Smooth muscle cell (in vitro differentiated cells): Measurements from ENCODE around the gene MAP3K7. TPM values are rescaled to one million over a fixed set of nuclear protein-coding genes. Genes with fewer than 3 reads are reported as not detected.

Experiments used
- DNase-seq: peaks from one replicate; lab custom pipeline; 2025; ENCODE audit not compliant: unreplicated experiment; lab: John Stamatoyannopoulos, UW
- H2AFZ ChIP-seq: fragments of 200-600 bp; sonication (generic); 2 replicates; pipeline ENCODE4 v1.6.0; 2016; ENCODE audit warnings: antibody characterized with exemption, low read depth, mild to moderate bottlenecking
- H3F3A ChIP-seq: fragments of 200-600 bp; sonication (generic); 2 replicates; pipeline ENCODE4 v1.6.0; 2017; ENCODE audit warnings: antibody characterized with exemption, low read depth
- H3K27ac ChIP-seq: fragments of 200-600 bp; sonication (generic); 2 replicates; pipeline ENCODE4 v1.5.1; 2016; ENCODE audit warnings: low read depth, mild to moderate bottlenecking
- H3K27me3 ChIP-seq: fragments of 200-600 bp; sonication (generic); 2 replicates; pipeline ENCODE4 v1.6.1; 2016; ENCODE audit warnings: low read depth, mild to moderate bottlenecking
- H3K36me3 ChIP-seq: fragments of 200-600 bp; sonication (generic); 2 replicates; pipeline ENCODE4 v1.5.1; 2016; ENCODE audit warnings: low read depth
- H3K4me1 ChIP-seq: fragments of 200-600 bp; sonication (generic); 2 replicates; pipeline ENCODE4 v1.5.1; 2016; ENCODE audit warnings: low read depth
- H3K4me2 ChIP-seq: fragments of 200-600 bp; sonication (generic); 2 replicates; pipeline ENCODE4 v1.6.0; 2016; ENCODE audit warnings: mild to moderate bottlenecking
- H3K4me3 ChIP-seq: fragments of 200-600 bp; sonication (generic); 2 replicates; pipeline ENCODE4 v1.5.1; 2016; ENCODE audit warnings: mild to moderate bottlenecking
- H3K79me2 ChIP-seq: fragments of 200-600 bp; sonication (generic); 2 replicates; pipeline ENCODE4 v1.6.0; 2016; ENCODE audit warnings: low read depth, mild to moderate bottlenecking
- H3K9ac ChIP-seq: fragments of 200-600 bp; sonication (generic); 2 replicates; pipeline ENCODE4 v1.6.0; 2016; ENCODE audit warnings: low read depth
- H3K9me3 ChIP-seq: fragments of 200-600 bp; sonication (generic); replicated peaks from 2 replicates; pipeline ENCODE4 v1.5.1; 2016; ENCODE audit warnings: low read depth
- H4K20me1 ChIP-seq: fragments of 200-600 bp; sonication (generic); 2 replicates; pipeline ENCODE4 v1.6.0; 2016; ENCODE audit warnings: low read depth
- CTCF ChIP-seq: fragments of 200-600 bp; sonication (generic); IDR thresholded peaks from 2 replicates; pipeline ENCODE4 v1.5.1; 2017; ENCODE audit warnings: borderline replicate concordance, mild to moderate bottlenecking, antibody characterized with exemption; ENCODE audit not compliant: insufficient read depth, poor library complexity, severe bottlenecking
- WGBS: methylation state at CpG from one replicate; pipeline ENCODE4 v1.1.7; 2016; ENCODE audit warnings: low lambda C conversion rate; 5-methylcytosine and 5-hydroxymethylcytosine counted together
- polyA plus RNA-seq: library from polyadenylated mRNA; unstranded; fragments of >200 nt; fragmentation: Nextera tagmentation; extraction: Ambion mirVana; gene quantifications from 2 replicates; pipeline ENCODE4 v1.2.1, GENCODE V29; 2016
- total RNA-seq: library from RNA; depleted of rRNA; stranded (reverse); fragments of >200 nt; gene quantifications from 2 replicates; pipeline ENCODE4 v1.2.3, GENCODE V29; 2014

Gene MAP3K7
- total and polyA plus RNA-seq, 2 experiments from 2014 or later: 22.0 to 40.4 TPM

GRCh38 chr6:90604546-90604945 lies 17.7 kb upstream of the MAP3K7 start:
- TF ChIP-seq CTCF: no peak
- Histone ChIP-seq H3K4me3 (no peak overlapping the region), H3K9me3 (no peaks in the 10 kb centered on the region), H3K9ac (no peak overlapping the region), H3K4me2 (no peak overlapping the region), H3K36me3 (no peaks in the 10 kb centered on the region), H4K20me1 (no peaks in the 10 kb centered on the region), H3K27me3 (no peaks in the 10 kb centered on the region), H3K27ac (no peak overlapping the region), H2AFZ (no peak overlapping the region), H3F3A (no peaks in the 10 kb centered on the region), H3K4me1 (no peaks in the 10 kb centered on the region), H3K79me2 (no peaks in the 10 kb centered on the region)
- WGBS: 96% methylated on average over 1 of the region's 1 CpG
- DNase-seq: no peak

GRCh38 chr6:90599151-90599550 lies 12.3 kb upstream of the MAP3K7 start:
- Histone ChIP-seq H3K4me2 (no peak overlapping the region), H3K4me1 (peaks cover 6% of the 10 kb centered on the region), H4K20me1 (no peaks in the 10 kb centered on the region), H2AFZ (no peak overlapping the region), H3K9ac (no peak overlapping the region), H3K27me3 (peaks cover 8% of the 10 kb centered on the region), H3K79me2 (no peaks in the 10 kb centered on the region), H3K4me3 (no peak overlapping the region), H3K27ac (no peak overlapping the region), H3F3A (no peaks in the 10 kb centered on the region), H3K9me3 (no peaks in the 10 kb centered on the region), H3K36me3 (no peaks in the 10 kb centered on the region)
- TF ChIP-seq CTCF: no peak
- DNase-seq: no peak
- 85% methylated on average over 4 of the region's 4 CpGs for WGBS

- Histone ChIP-seq H3K36me3 (no peaks in the 10 kb centered on the region), H3F3A (no peaks in the 10 kb centered on the region), H3K4me3 (no peak overlapping the region), H3K9ac (no peak overlapping the region), H3K79me2 (no peaks in the 10 kb centered on the region), H4K20me1 (no peaks in the 10 kb centered on the region), H2AFZ (no peak overlapping the region), H3K4me1 (peaks cover 6% of the 10 kb centered on the region), H3K27me3 (peaks cover 8% of the 10 kb centered on the region), H3K4me2 (no peak overlapping the region), H3K27ac (no peak overlapping the region), H3K9me3 (no peaks in the 10 kb centered on the region)
- DNase-seq: no peak
- 85% methylated on average over 4 of the region's 4 CpGs for WGBS
- no peak for TF ChIP-seq CTCF
These were observed 11.5 kb upstream of the MAP3K7 start for GRCh38 chr6:90598192-90598951.
